Spleen (tissue), 11 donors: ENCODE data around the gene CMIP. TPM values are rescaled to one million over a fixed set of nuclear protein-coding genes. Genes with fewer than 3 reads are reported as not detected.

Experiments
- DNase-seq: peaks from one replicate; pipeline ENCODE4 v3.0.0-alpha.2; 2020
- H3K27ac ChIP-seq, 8 donors: fragments of 200-600 bp; sonication (generic) in 7 of 8; 1 replicate in 4 of 8; 2 replicates in 4 of 8; pipeline versions ENCODE4 v1.5.0 to v1.8.0; 2016 to 2021; ENCODE audit warnings: inconsistent platforms in 4 of 8, mild to moderate bottlenecking in 4 of 8, moderate library complexity in 1 of 8
- H3K27me3 ChIP-seq, 7 donors: fragments of 200-600 bp; sonication (generic) in 6 of 7; replicated peaks in 1 of 7; 1 replicate in 4 of 7; 2 replicates in 3 of 7; pipeline versions ENCODE4 v1.5.0 to v1.8.0; 2016 to 2021; ENCODE audit warnings: inconsistent platforms in 3 of 7, mild to moderate bottlenecking in 1 of 7
- H3K36me3 ChIP-seq, 6 donors: fragments of 200-600 bp; sonication (generic) in 5 of 6; 1 replicate in 4 of 6; 2 replicates in 2 of 6; pipeline versions ENCODE4 v1.5.0 to v1.8.0; 2016 to 2021; ENCODE audit warnings: inconsistent platforms in 2 of 6
- H3K4me1 ChIP-seq, 6 donors: fragments of 200-600 bp; sonication (generic) in 5 of 6; 1 replicate in 3 of 6; 2 replicates in 3 of 6; pipeline versions ENCODE4 v1.5.0 to v1.8.0; 2016 to 2021; ENCODE audit warnings: inconsistent platforms in 3 of 6
- H3K4me3 ChIP-seq, 8 donors: fragments of 200-600 bp; sonication (generic) in 7 of 8; 1 replicate in 4 of 8; 2 replicates in 4 of 8; pipeline versions ENCODE4 v1.5.0 to v1.8.0; 2016 to 2021; ENCODE audit warnings: inconsistent platforms in 4 of 8, mild to moderate bottlenecking in 4 of 8, moderate library complexity in 2 of 8
- H3K9me3 ChIP-seq, 8 donors: fragments of 200-600 bp; sonication (generic) in 7 of 8; 1 replicate in 4 of 8; 2 replicates in 4 of 8; pipeline versions ENCODE4 v1.5.0 to v1.8.0; 2016 to 2021; ENCODE audit warnings: inconsistent platforms in 4 of 8
- POLR2A ChIP-seq, 3 donors: fragments of 450-650 bp; IDR thresholded peaks; one replicate each; pipeline ENCODE4 v1.5.1; 2017; ENCODE audit warnings: antibody characterized with exemption in 3 of 3, mild to moderate bottlenecking in 1 of 3
- POLR2AphosphoS5 ChIP-seq, 3 donors: sonication (generic); formaldehyde crosslinking; IDR thresholded peaks; one replicate each; pipeline ENCODE4 v1.5.1; 2017; ENCODE audit warnings: antibody characterized with exemption in 3 of 3
- WGBS, 5 donors: extraction: QIAGEN DNeasy Blood & Tissue Kit in 3 of 5; methylation state at CpG; one replicate each; pipeline versions ENCODE4 v1.1.5 to v1.1.7; 2013 to 2018; 5-methylcytosine and 5-hydroxymethylcytosine counted together
- intact Hi-C: fragments of 100-400 bp; cut with DNase I; formaldehyde crosslinking; loops from one replicate; pipeline ENCODE4 v1.15.0; 2023; ENCODE audit warnings: low total_unique reads
- polyA plus RNA-seq, 3 donors: library from polyadenylated mRNA; stranded (reverse); fragments of 200-250 nt; gene quantifications; one replicate each; pipeline ENCODE4 v1.2.1, GENCODE V29; 2013
- total RNA-seq, 7 donors: library from RNA; depleted of rRNA in 3 of 7; stranded (reverse); fragments of >200 nt in 3 of 7; fragmentation: NEBNext Ultra II Directional in 4 of 7; extraction: Animal tissue kit (Norgen Biotek cat#: 25700) in 4 of 7; gene quantifications; one replicate each; pipeline versions ENCODE4 v1.1.0 to v1.2.1, GENCODE V29; 2016 to 2021
- TF ChIP-seq, protein P1 (sequence below), 11 experiments: fragments of 200-600 bp in 7 of 11; fragments of 450-650 bp in 4 of 11; sonication (generic) in 4 of 11; IDR thresholded peaks in 8 of 11; conservative IDR thresholded peaks in 3 of 11; 1 replicate in 7 of 11; 2 replicates in 4 of 11; pipeline versions ENCODE4 v1.4.0 to v1.8.0; 2016 to 2021; ENCODE audit warnings: antibody characterized with exemption in 11 of 11, inconsistent platforms in 4 of 11, mild to moderate bottlenecking in 1 of 11
- donor health status: healthy with polysubstance abuse.
- donor health status: DM: no; HTN: no; CAD: no; lungs with moderate emphysema.
- donor health status: DM: no; HTN: no; CAD: no.
- donor health status: Bipolar disorder and iron deficiency.
- donor health status: healthy.
- donor health status: DM: no; HTN: no; CAD: no.
- donor health status: DM: yes; HTN: yes; CAD: no.

The CMIP gene
- total and polyA plus RNA-seq, 10 donors = 6.0 to 107 (median 63.6) TPM

- intact Hi-C loops = no loop called here
- no peak for DNase-seq
- WGBS, 5 donors = 88 to 97% (median 91%) methylated on average over 7 to 8 of the region's 8 CpGs
- H3K27me3 ChIP-seq = no peaks in the 10 kb centered on the region
- TF ChIP-seq, protein P1, sequence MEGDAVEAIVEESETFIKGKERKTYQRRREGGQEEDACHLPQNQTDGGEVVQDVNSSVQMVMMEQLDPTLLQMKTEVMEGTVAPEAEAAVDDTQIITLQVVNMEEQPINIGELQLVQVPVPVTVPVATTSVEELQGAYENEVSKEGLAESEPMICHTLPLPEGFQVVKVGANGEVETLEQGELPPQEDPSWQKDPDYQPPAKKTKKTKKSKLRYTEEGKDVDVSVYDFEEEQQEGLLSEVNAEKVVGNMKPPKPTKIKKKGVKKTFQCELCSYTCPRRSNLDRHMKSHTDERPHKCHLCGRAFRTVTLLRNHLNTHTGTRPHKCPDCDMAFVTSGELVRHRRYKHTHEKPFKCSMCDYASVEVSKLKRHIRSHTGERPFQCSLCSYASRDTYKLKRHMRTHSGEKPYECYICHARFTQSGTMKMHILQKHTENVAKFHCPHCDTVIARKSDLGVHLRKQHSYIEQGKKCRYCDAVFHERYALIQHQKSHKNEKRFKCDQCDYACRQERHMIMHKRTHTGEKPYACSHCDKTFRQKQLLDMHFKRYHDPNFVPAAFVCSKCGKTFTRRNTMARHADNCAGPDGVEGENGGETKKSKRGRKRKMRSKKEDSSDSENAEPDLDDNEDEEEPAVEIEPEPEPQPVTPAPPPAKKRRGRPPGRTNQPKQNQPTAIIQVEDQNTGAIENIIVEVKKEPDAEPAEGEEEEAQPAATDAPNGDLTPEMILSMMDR (IDR thresholded peaks at IDR 0.05 in 8 of 11, conservative IDR thresholded peaks at IDR 0.05 in 3 of 11) = no peak
- TF ChIP-seq POLR2AphosphoS5 (IDR thresholded peaks at IDR 0.05) = no peak
- no peak for TF ChIP-seq POLR2A (IDR thresholded peaks at IDR 0.05)
- no peaks in the 10 kb centered on the region for H3K9me3 ChIP-seq
- H3K27ac ChIP-seq = no peak overlapping the region
- H3K4me3 ChIP-seq = no peak overlapping the region
- peaks cover 0 to 8% (median 2%) of the 10 kb centered on the region in 6 donors for H3K4me1 ChIP-seq
- no peaks in the 10 kb centered on the region for H3K36me3 ChIP-seq
Observed at GRCh38 chr16:81416749-81417148, 27.9 kb upstream of the CMIP start.

GRCh38 chr16:81417210-81417609, 27.4 kb upstream of the CMIP start:
- H3K27me3 ChIP-seq = no peaks in the 10 kb centered on the region
- H3K9me3 ChIP-seq = no peaks in the 10 kb centered on the region
- 78 to 92% (median 84%) methylated on average over 4 to 5 of the region's 5 CpGs for WGBS, 5 donors
- no peak overlapping the region for H3K27ac ChIP-seq
- TF ChIP-seq, protein P1 (IDR thresholded peaks at IDR 0.05 in 8 of 11, conservative IDR thresholded peaks at IDR 0.05 in 3 of 11) = no peak
- TF ChIP-seq POLR2A (IDR thresholded peaks at IDR 0.05) (no peak), POLR2AphosphoS5 (IDR thresholded peaks at IDR 0.05) (no peak)
- H3K4me1 ChIP-seq = peaks cover 0 to 8% (median 2%) of the 10 kb centered on the region in 6 donors
- no peaks in the 10 kb centered on the region for H3K36me3 ChIP-seq
- no peak for DNase-seq
- intact Hi-C loops = no loop called here
- no peak overlapping the region for H3K4me3 ChIP-seq

DNA sequence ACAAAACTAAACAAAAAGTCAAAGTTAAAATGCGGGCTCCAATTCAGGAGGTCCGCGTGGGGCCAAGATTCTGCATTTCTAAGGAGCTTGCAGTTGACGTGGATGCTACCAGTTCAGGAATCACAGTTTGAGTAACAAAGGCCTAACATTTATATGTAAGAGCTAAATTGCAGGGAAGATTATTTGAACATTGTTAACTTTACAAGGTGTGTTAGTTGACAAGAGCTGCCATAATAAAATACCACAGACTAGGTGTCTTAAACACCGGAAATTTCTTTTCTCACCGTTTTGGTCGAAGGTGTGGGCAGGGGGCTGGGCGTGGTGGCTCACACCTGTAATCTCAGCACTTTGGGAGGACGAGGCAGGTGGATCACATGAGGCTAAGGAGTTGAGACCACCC, 24.8 kb upstream of the CMIP start:
- TF ChIP-seq, protein P1 (IDR thresholded peaks at IDR 0.05 in 8 of 11, conservative IDR thresholded peaks at IDR 0.05 in 3 of 11) = no peak
- TF ChIP-seq POLR2AphosphoS5 (IDR thresholded peaks at IDR 0.05) (no peak), POLR2A (IDR thresholded peaks at IDR 0.05) (no peak)
- H3K27me3 ChIP-seq = no peaks in the 10 kb centered on the region
- no peaks in the 10 kb centered on the region for H3K36me3 ChIP-seq
- no peak for DNase-seq
- H3K9me3 ChIP-seq = no peaks in the 10 kb centered on the region
- H3K27ac ChIP-seq = no peak overlapping the region
- no peak overlapping the region for H3K4me3 ChIP-seq
- WGBS, 5 donors = 87 to 97% (median 94%) methylated on average over 9 of the region's 9 CpGs
- intact Hi-C loops = no loop called here
- H3K4me1 ChIP-seq = peaks cover 0 to 13% (median 7%) of the 10 kb centered on the region in 6 donors

- TF ChIP-seq POLR2AphosphoS5 (IDR thresholded peaks at IDR 0.05) = no peak
- TF ChIP-seq, protein P1 (IDR thresholded peaks at IDR 0.05 in 8 of 11, conservative IDR thresholded peaks at IDR 0.05 in 3 of 11) = no peak
- TF ChIP-seq POLR2A (IDR thresholded peaks at IDR 0.05) = no peak
- Histone ChIP-seq H3K27me3 (no peaks in the 10 kb centered on the region), H3K9me3 (no peaks in the 10 kb centered on the region), H3K36me3 (no peaks in the 10 kb centered on the region), H3K4me1 (peaks cover 0 to 18% (median 8%) of the 10 kb centered on the region in 6 donors), H3K27ac (no peak overlapping the region), H3K4me3 (no peak overlapping the region)
- DNase-seq = no peak
- intact Hi-C loops = no loop called here
- WGBS, 5 donors = 68 to 86% (median 79%) methylated on average over 2 of the region's 2 CpGs
Observed at GRCh38 chr16:81421126-81421525, 23.5 kb upstream of the CMIP start.
